MCF 10A (cell line): ENCODE measurements around the gene ITGB1. TPM values are rescaled to one million over a fixed set of nuclear protein-coding genes. Genes with fewer than 3 reads are reported as not detected.

Experiments
- BruUV-seq: library from RNA; stranded (reverse); fragments of 400-500 nt; replicated peaks from 2 replicates; lab custom pipeline; 2021; lab: Mats Ljungman, UMichigan
- CTCF ChIA-PET: fragments of 300-600 bp; sonication (Branson Sonifier 250); formaldehyde crosslinking; extraction: SDS; loops from one replicate; lab custom pipeline; 2021; ENCODE audit warnings: antibody characterized with exemption, inconsistent platforms; lab: Yijun Ruan, JAX
- POLR2A ChIA-PET: fragments of 300-600, 350-650 bp; sonication (Branson Sonifier 250); formaldehyde crosslinking; extraction: SDS; loops from one replicate; lab custom pipeline; 2020; ENCODE audit warnings: antibody characterized with exemption, inconsistent platforms; lab: Yijun Ruan, JAX
- DNase-seq: peaks from one replicate; pipeline ENCODE4 v3.0.0-alpha.2; 2018; ENCODE audit not compliant: unreplicated experiment
- H3K27ac Mint-ChIP-seq: one replicate; pipeline ENCODE4 v1.8.0; 2022; ENCODE audit warnings: mild to moderate bottlenecking, low read depth, mixed read lengths; ENCODE audit not compliant: unreplicated experiment
- H3K27me3 Mint-ChIP-seq: one replicate; pipeline ENCODE4 v1.8.0; 2022; ENCODE audit warnings: mixed read lengths; ENCODE audit not compliant: insufficient read depth, unreplicated experiment
- H3K36me3 Mint-ChIP-seq: one replicate; pipeline ENCODE4 v1.8.0; 2022; ENCODE audit warnings: mild to moderate bottlenecking, moderate library complexity, mixed read lengths; ENCODE audit not compliant: insufficient read depth, unreplicated experiment
- H3K4me1 Mint-ChIP-seq: one replicate; pipeline ENCODE4 v1.8.0; 2022; ENCODE audit warnings: mixed read lengths; ENCODE audit not compliant: insufficient read depth, unreplicated experiment
- H3K4me3 Mint-ChIP-seq: one replicate; pipeline ENCODE4 v1.8.0; 2022; ENCODE audit warnings: mild to moderate bottlenecking, moderate library complexity, mixed read lengths; ENCODE audit not compliant: unreplicated experiment
- H3K9me3 Mint-ChIP-seq: one replicate; pipeline ENCODE4 v1.8.0; 2022; ENCODE audit warnings: mixed read lengths; ENCODE audit not compliant: unreplicated experiment
- intact Hi-C: fragments of 100-400 bp; cut with micrococcal nuclease; formaldehyde crosslinking; loops from 2 replicates; pipeline ENCODE4 v1.14.1; 2022
- total RNA-seq: library from RNA; stranded (reverse); gene quantifications from 2 replicates; pipeline ENCODE4 v1.2.3, GENCODE V29; 2022
- TF ChIP-seq, protein P1 (sequence below): fragments of 200-600 bp; IDR thresholded peaks from one replicate; pipeline ENCODE4 v1.8.0; 2022; ENCODE audit warnings: antibody characterized with exemption, mild to moderate bottlenecking; ENCODE audit not compliant: unreplicated experiment

Gene ITGB1
- total RNA-seq, 1 experiment from 2014 or later, result 703 TPM

DNA sequence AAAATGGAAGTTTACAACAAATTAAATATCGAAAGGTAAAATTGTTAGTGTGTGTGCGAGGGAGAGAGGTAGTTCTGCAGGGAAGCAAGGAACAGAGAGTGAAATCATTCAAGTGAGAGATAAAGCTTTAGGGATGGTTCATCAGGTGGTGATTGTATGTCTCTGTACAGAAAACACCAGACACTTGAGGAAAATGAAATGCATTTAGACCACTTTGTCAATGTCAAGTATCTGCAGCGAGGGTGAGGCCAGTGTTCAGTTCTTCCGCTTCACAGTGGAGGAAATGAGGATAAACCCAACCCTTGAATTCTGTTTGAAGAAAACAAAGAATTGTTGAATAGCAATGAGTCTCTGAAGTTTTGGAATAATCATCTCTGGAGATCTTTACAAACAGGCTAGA, 14.4 kb upstream of the ITGB1 start:
- CTCF ChIA-PET, result interaction anchor here (1.1 kb wide), 1 partner anchor 35 kb away, joined by 3 read pairs; no protein-coding TSS in a partner anchor
- peak overlapping the region; percentile 2 for H3K27ac Mint-ChIP-seq
- no peaks in the 10 kb centered on the region for H3K36me3 Mint-ChIP-seq

DNA sequence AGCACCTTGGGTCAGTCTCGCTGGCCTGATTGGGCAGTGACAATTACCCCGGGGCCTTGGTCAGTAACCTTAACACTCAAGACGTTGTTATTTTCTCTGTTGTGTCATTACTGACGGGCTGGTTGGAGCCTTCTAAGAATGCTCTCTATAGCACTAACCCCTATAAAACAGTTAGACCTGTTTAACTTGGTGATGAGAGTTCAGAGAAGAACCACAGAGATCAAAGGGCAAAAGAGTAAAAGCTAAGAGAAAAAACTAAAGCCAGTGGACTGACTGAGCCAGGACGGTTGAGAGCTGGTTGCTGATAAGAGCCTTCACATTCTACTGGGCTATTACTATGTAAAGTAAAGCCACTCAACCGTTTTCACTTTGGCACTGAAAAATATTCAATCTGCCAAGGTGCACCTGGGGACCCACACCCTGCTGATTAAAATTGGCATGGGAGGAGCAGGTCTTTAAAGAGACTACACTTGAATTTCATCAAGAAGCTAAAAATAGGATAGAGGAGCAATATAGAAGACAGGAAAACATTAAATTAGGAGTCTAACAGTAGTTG, 13.6 kb upstream of the ITGB1 start:
- Mint-ChIP-seq H3K27ac (peak overlapping the region; percentile 2), H3K27me3 (no peaks in the 10 kb centered on the region), H3K4me1 (peaks cover 26% of the 10 kb centered on the region), H3K4me3 (peak overlapping the region; percentile 30), H3K36me3 (no peaks in the 10 kb centered on the region), H3K9me3 (no peaks in the 10 kb centered on the region)
- ChIA-PET CTCF (interaction anchor here (1.1 kb wide), 1 partner anchor 36 kb away, joined by 3 read pairs; no protein-coding TSS in a partner anchor), POLR2A (interaction anchor here (0.8 to 3.8 kb wide), 11 partner anchors 8 to 33 kb away, joined by 3 to 44 read pairs (median 6); no protein-coding TSS in a partner anchor)
- TF ChIP-seq, protein P1, sequence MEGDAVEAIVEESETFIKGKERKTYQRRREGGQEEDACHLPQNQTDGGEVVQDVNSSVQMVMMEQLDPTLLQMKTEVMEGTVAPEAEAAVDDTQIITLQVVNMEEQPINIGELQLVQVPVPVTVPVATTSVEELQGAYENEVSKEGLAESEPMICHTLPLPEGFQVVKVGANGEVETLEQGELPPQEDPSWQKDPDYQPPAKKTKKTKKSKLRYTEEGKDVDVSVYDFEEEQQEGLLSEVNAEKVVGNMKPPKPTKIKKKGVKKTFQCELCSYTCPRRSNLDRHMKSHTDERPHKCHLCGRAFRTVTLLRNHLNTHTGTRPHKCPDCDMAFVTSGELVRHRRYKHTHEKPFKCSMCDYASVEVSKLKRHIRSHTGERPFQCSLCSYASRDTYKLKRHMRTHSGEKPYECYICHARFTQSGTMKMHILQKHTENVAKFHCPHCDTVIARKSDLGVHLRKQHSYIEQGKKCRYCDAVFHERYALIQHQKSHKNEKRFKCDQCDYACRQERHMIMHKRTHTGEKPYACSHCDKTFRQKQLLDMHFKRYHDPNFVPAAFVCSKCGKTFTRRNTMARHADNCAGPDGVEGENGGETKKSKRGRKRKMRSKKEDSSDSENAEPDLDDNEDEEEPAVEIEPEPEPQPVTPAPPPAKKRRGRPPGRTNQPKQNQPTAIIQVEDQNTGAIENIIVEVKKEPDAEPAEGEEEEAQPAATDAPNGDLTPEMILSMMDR, result no peak
- intact Hi-C loops, result no loop called here
- BruUV-seq, result no TSS peak
- no peak for DNase-seq

More for the DNA sequence above, 14.4 kb upstream of the ITGB1 start:
- no TSS peak for BruUV-seq
- Mint-ChIP-seq H3K27me3 (no peaks in the 10 kb centered on the region), H3K4me1 (peaks cover 26% of the 10 kb centered on the region), H3K4me3 (no peak overlapping the region), H3K9me3 (no peaks in the 10 kb centered on the region)
- POLR2A ChIA-PET, result interaction anchor here (0.8 to 3.8 kb wide), 8 partner anchors 9 to 32 kb away, joined by 4 to 44 read pairs (median 12); no protein-coding TSS in a partner anchor
- TF ChIP-seq, protein P1, result no peak
- intact Hi-C loops, result no loop called here
- DNase-seq, result no peak

DNA sequence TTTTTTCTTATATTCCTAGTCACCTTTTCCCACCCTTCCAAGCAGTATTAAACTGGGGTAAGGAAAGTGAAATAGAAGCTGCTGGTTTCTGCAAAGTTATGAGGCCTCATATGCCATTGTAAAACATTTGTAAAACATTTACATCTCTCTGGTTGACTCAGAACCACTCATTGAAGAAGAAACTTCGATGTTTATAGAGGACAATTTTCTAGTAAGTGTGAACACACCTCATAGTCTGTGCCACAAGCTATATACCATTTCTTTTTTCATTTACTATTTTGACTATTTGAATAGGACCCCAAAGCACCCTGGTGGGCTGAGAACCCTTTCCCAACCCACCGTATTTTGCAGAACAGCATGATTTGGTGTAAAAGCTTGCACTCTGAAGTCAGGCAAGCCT, 12.9 kb upstream of the ITGB1 start:
- Mint-ChIP-seq H3K36me3 (no peaks in the 10 kb centered on the region), H3K4me1 (peaks cover 26% of the 10 kb centered on the region), H3K27ac (no peak overlapping the region), H3K4me3 (no peak overlapping the region), H3K9me3 (no peaks in the 10 kb centered on the region), H3K27me3 (no peaks in the 10 kb centered on the region)
- POLR2A ChIA-PET, result interaction anchor here (1.2 to 3.8 kb wide), 6 partner anchors 9 to 27 kb away, joined by 3 to 44 read pairs (median 16); no protein-coding TSS in a partner anchor
- intact Hi-C loops, result no loop called here
- no TSS peak for BruUV-seq
- CTCF ChIA-PET, result no interaction called here
- TF ChIP-seq, protein P1, result no peak
- no peak for DNase-seq

DNA sequence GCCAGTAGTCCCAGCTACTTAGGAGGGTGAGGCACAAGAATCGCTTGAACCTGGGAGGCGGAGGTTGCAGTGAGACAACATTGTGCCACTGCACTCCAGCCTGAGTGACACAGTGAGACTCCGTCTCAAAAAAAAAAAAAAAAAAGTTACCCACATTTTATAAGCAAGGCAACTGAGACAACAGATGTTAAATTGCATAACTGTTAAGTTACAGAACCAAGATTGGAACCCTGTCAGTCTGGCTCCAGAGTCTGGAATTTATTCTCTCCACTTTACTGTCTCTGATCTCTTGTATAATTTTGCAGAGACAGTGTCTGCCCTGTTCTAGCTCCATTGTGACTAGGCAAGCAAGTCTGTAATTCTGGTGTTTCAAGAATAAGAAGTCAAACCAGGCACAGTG, 6.2 kb upstream of the ITGB1 start:
- H3K27ac Mint-ChIP-seq, result peak overlapping the region; percentile 100
- POLR2A ChIA-PET, result interaction anchor here (0.8 to 2.4 kb wide), 4 partner anchors 8 to 24 kb away, joined by 4 to 35 read pairs (median 8); no protein-coding TSS in a partner anchor

More for the DNA sequence above, 6.2 kb upstream of the ITGB1 start:
- Mint-ChIP-seq H3K36me3 (no peaks in the 10 kb centered on the region), H3K9me3 (peaks cover 8% of the 10 kb centered on the region), H3K27me3 (no peaks in the 10 kb centered on the region), H3K4me3 (no peak overlapping the region), H3K4me1 (peaks cover 13% of the 10 kb centered on the region)
- DNase-seq, result no peak
- no TSS peak for BruUV-seq
- intact Hi-C loops, result no loop called here
- TF ChIP-seq, protein P1, result no peak
- CTCF ChIA-PET, result interaction anchor here (1.6 kb wide), 1 partner anchor 45 kb away, joined by 6 read pairs; no protein-coding TSS in a partner anchor
